H1 (cell line): ENCODE data around the gene INHA. TPM values are rescaled to one million over a fixed set of nuclear protein-coding genes. Genes with fewer than 3 reads are reported as not detected.

Source experiments
- GABPA ChIP-seq: IDR thresholded peaks from 2 replicates; pipeline ENCODE4 v1.6.1; 2011; ENCODE audit warnings: mild to moderate bottlenecking, low read length, moderate library complexity, borderline replicate concordance; ENCODE audit not compliant: insufficient read depth
- GTF2F1 ChIP-seq: IDR thresholded peaks from 2 replicates; pipeline ENCODE4 v1.6.1; 2012; ENCODE audit warnings: low read depth, low read length, improper control_type of control experiment, borderline replicate concordance
- NANOG ChIP-seq: IDR thresholded peaks from 2 replicates; pipeline ENCODE4 v1.6.1; 2011; ENCODE audit warnings: low read length, low read depth, mild to moderate bottlenecking, inconsistent platforms; ENCODE audit not compliant: insufficient read depth, poor library complexity, severe bottlenecking
- NRF1 ChIP-seq: IDR thresholded peaks from 2 replicates; pipeline ENCODE4 v1.6.1; 2011; ENCODE audit warnings: mild to moderate bottlenecking, low read depth, low read length, improper control_type of control experiment
- polyA plus RNA-seq, 7 experiments: library from polyadenylated mRNA; depleted of rRNA in 3 of 7; stranded (reverse) in 5 of 7; unstranded in 2 of 7; fragments of >200 nt in 5 of 7; fragments of 200-250 nt in 2 of 7; gene quantifications; 1 replicate in 5 of 7; 2 replicates in 1 of 7; 4 replicates in 1 of 7; pipeline versions ENCODE4 v1.2.1 to v1.2.3, GENCODE V29; 2011 to 2013; ENCODE audit warnings: missing spikeins in 2 of 7, mixed read lengths in 2 of 7
- total RNA-seq: library from RNA; stranded (reverse); fragmentation: NEBNext Ultra II Directional; extraction: Animal tissue kit (Norgen Biotek cat#: 25700); gene quantifications from 2 replicates; pipeline ENCODE4 v1.2.1, GENCODE V29; 2021
- TF ChIP-seq, protein P1 (sequence below): fragments of 300-600 bp; sonication (generic); IDR thresholded peaks from 2 replicates; pipeline ENCODE4 v1.7.1; 2012; ENCODE audit warnings: low read length, moderate library complexity, mild to moderate bottlenecking, inconsistent platforms; ENCODE audit not compliant: insufficient replicate concordance

The INHA gene
- total and polyA plus RNA-seq, 2 of the 8 experiments (the other 6 are each of a cell fraction or from before 2014, with no cell fraction given) = 0.65 to 2.7 TPM

GRCh38 chr2:219541611-219542180, 30.4 kb upstream of the INHA start (continued):
- TF ChIP-seq, protein P1, sequence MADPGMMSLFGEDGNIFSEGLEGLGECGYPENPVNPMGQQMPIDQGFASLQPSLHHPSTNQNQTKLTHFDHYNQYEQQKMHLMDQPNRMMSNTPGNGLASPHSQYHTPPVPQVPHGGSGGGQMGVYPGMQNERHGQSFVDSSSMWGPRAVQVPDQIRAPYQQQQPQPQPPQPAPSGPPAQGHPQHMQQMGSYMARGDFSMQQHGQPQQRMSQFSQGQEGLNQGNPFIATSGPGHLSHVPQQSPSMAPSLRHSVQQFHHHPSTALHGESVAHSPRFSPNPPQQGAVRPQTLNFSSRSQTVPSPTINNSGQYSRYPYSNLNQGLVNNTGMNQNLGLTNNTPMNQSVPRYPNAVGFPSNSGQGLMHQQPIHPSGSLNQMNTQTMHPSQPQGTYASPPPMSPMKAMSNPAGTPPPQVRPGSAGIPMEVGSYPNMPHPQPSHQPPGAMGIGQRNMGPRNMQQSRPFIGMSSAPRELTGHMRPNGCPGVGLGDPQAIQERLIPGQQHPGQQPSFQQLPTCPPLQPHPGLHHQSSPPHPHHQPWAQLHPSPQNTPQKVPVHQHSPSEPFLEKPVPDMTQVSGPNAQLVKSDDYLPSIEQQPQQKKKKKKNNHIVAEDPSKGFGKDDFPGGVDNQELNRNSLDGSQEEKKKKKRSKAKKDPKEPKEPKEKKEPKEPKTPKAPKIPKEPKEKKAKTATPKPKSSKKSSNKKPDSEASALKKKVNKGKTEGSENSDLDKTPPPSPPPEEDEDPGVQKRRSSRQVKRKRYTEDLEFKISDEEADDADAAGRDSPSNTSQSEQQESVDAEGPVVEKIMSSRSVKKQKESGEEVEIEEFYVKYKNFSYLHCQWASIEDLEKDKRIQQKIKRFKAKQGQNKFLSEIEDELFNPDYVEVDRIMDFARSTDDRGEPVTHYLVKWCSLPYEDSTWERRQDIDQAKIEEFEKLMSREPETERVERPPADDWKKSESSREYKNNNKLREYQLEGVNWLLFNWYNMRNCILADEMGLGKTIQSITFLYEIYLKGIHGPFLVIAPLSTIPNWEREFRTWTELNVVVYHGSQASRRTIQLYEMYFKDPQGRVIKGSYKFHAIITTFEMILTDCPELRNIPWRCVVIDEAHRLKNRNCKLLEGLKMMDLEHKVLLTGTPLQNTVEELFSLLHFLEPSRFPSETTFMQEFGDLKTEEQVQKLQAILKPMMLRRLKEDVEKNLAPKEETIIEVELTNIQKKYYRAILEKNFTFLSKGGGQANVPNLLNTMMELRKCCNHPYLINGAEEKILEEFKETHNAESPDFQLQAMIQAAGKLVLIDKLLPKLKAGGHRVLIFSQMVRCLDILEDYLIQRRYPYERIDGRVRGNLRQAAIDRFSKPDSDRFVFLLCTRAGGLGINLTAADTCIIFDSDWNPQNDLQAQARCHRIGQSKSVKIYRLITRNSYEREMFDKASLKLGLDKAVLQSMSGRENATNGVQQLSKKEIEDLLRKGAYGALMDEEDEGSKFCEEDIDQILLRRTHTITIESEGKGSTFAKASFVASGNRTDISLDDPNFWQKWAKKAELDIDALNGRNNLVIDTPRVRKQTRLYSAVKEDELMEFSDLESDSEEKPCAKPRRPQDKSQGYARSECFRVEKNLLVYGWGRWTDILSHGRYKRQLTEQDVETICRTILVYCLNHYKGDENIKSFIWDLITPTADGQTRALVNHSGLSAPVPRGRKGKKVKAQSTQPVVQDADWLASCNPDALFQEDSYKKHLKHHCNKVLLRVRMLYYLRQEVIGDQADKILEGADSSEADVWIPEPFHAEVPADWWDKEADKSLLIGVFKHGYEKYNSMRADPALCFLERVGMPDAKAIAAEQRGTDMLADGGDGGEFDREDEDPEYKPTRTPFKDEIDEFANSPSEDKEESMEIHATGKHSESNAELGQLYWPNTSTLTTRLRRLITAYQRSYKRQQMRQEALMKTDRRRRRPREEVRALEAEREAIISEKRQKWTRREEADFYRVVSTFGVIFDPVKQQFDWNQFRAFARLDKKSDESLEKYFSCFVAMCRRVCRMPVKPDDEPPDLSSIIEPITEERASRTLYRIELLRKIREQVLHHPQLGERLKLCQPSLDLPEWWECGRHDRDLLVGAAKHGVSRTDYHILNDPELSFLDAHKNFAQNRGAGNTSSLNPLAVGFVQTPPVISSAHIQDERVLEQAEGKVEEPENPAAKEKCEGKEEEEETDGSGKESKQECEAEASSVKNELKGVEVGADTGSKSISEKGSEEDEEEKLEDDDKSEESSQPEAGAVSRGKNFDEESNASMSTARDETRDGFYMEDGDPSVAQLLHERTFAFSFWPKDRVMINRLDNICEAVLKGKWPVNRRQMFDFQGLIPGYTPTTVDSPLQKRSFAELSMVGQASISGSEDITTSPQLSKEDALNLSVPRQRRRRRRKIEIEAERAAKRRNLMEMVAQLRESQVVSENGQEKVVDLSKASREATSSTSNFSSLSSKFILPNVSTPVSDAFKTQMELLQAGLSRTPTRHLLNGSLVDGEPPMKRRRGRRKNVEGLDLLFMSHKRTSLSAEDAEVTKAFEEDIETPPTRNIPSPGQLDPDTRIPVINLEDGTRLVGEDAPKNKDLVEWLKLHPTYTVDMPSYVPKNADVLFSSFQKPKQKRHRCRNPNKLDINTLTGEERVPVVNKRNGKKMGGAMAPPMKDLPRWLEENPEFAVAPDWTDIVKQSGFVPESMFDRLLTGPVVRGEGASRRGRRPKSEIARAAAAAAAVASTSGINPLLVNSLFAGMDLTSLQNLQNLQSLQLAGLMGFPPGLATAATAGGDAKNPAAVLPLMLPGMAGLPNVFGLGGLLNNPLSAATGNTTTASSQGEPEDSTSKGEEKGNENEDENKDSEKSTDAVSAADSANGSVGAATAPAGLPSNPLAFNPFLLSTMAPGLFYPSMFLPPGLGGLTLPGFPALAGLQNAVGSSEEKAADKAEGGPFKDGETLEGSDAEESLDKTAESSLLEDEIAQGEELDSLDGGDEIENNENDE = no peak
- TF ChIP-seq NANOG (no peak), GTF2F1 (no peak), GABPA (no peak), NRF1 (no peak)
